ENCODE results near the gene HBS1L.

Gene HBS1L

GRCh38 chr6:134918418-134918961, 136.1 kb downstream of the HBS1L start:
- Histone ChIP-seq H4K8ac (ENCODE audit: low read depth, low read length) (no peak overlapping the region), H3K4me3 (ENCODE audit: low read length) (no peak overlapping the region), H2BK5ac (ENCODE audit: low read length) (no peak overlapping the region), H3K23ac (ENCODE audit: low read length) (no peak overlapping the region), H3K4me2 (ENCODE audit: low read length) (no peak overlapping the region), H3K4me1 (ENCODE audit: control insufficient read depth, low read depth, low read length) (no peaks in the 10 kb centered on the region), H3K9ac (ENCODE audit: low read length) (no peak overlapping the region), H3K27ac (ENCODE audit: low read depth, low read length) (no peak overlapping the region), H3K79me1 (ENCODE audit: low read length) (no peaks in the 10 kb centered on the region), H3K36me3 (ENCODE audit: control insufficient read depth, insufficient read depth, low read length) (no peaks in the 10 kb centered on the region), H3K18ac (ENCODE audit: low read length) (no peak overlapping the region), H4K5ac (ENCODE audit: low read length) (no peak overlapping the region), H3K27me3 (ENCODE audit: insufficient read depth, low read length, poor library complexity) (no peaks in the 10 kb centered on the region), H2AK5ac (ENCODE audit: low read length) (no peak overlapping the region), H3K4ac (ENCODE audit: low read depth, low read length) (no peak overlapping the region), H3K56ac (ENCODE audit: low read length) (no peak overlapping the region), H2BK120ac (ENCODE audit: low read depth, low read length) (no peak overlapping the region), H3K79me2 (ENCODE audit: control insufficient read depth, insufficient read depth, low read length) (no peaks in the 10 kb centered on the region), H2BK15ac (replicated peaks; ENCODE audit: low read depth) (no peak overlapping the region)
- no peak for DNase-seq
- WGBS (ENCODE audit: extremely low coverage, insufficient coverage, low lambda C conversion rate), result no CpG with 5 or more reads among the region's 17 CpGs

- Histone ChIP-seq H2BK120ac (ENCODE audit: low read depth, low read length) (no peak overlapping the region), H3K4ac (ENCODE audit: low read depth, low read length) (no peak overlapping the region), H4K8ac (ENCODE audit: low read depth, low read length) (no peak overlapping the region), H3K79me1 (ENCODE audit: low read length) (no peaks in the 10 kb centered on the region), H2BK15ac (replicated peaks; ENCODE audit: low read depth) (no peak overlapping the region), H3K9ac (ENCODE audit: low read length) (no peak overlapping the region), H2AK5ac (ENCODE audit: low read length) (no peak overlapping the region), H3K4me3 (ENCODE audit: low read length) (no peak overlapping the region), H2BK5ac (ENCODE audit: low read length) (no peak overlapping the region), H3K56ac (ENCODE audit: low read length) (no peak overlapping the region), H3K18ac (ENCODE audit: low read length) (no peak overlapping the region), H3K27ac (ENCODE audit: low read depth, low read length) (no peak overlapping the region), H3K4me2 (ENCODE audit: low read length) (no peak overlapping the region), H3K79me2 (ENCODE audit: control insufficient read depth, insufficient read depth, low read length) (no peaks in the 10 kb centered on the region), H3K23ac (ENCODE audit: low read length) (no peak overlapping the region), H3K27me3 (ENCODE audit: insufficient read depth, low read length, poor library complexity) (no peaks in the 10 kb centered on the region), H3K4me1 (ENCODE audit: control insufficient read depth, low read depth, low read length) (no peaks in the 10 kb centered on the region), H3K36me3 (ENCODE audit: control insufficient read depth, insufficient read depth, low read length) (no peaks in the 10 kb centered on the region), H4K5ac (ENCODE audit: low read length) (no peak overlapping the region)
- no peak for DNase-seq
- no CpG with 5 or more reads among the region's 1 CpG for WGBS (ENCODE audit: extremely low coverage, insufficient coverage, low lambda C conversion rate)
These were observed 143.1 kb downstream of the HBS1L start for GRCh38 chr6:134911547-134911946.

GRCh38 chr6:134910593-134910935, 144.1 kb downstream of the HBS1L start:
- H3K27me3 ChIP-seq (ENCODE audit: insufficient read depth, low read length, poor library complexity), result no peaks in the 10 kb centered on the region
- no peaks in the 10 kb centered on the region for H3K79me1 ChIP-seq (ENCODE audit: low read length)
- H3K18ac ChIP-seq (ENCODE audit: low read length), result no peak overlapping the region
- H4K8ac ChIP-seq (ENCODE audit: low read depth, low read length), result no peak overlapping the region
- H4K5ac ChIP-seq (ENCODE audit: low read length), result no peak overlapping the region
- no peak overlapping the region for H2BK5ac ChIP-seq (ENCODE audit: low read length)
- no peaks in the 10 kb centered on the region for H3K79me2 ChIP-seq (ENCODE audit: control insufficient read depth, insufficient read depth, low read length)
- no peak for DNase-seq
- no peaks in the 10 kb centered on the region for H3K36me3 ChIP-seq (ENCODE audit: control insufficient read depth, insufficient read depth, low read length)
- H3K27ac ChIP-seq (ENCODE audit: low read depth, low read length), result no peak overlapping the region
- H3K4me1 ChIP-seq (ENCODE audit: control insufficient read depth, low read depth, low read length), result no peaks in the 10 kb centered on the region
- H3K4me2 ChIP-seq (ENCODE audit: low read length), result no peak overlapping the region
- H3K4ac ChIP-seq (ENCODE audit: low read depth, low read length), result no peak overlapping the region
- H3K56ac ChIP-seq (ENCODE audit: low read length), result no peak overlapping the region
- H2AK5ac ChIP-seq (ENCODE audit: low read length), result no peak overlapping the region
- no peak overlapping the region for H3K23ac ChIP-seq (ENCODE audit: low read length)
- no peak overlapping the region for H2BK15ac ChIP-seq (replicated peaks; ENCODE audit: low read depth)
- no peak overlapping the region for H3K9ac ChIP-seq (ENCODE audit: low read length)
- H3K4me3 ChIP-seq (ENCODE audit: low read length), result no peak overlapping the region
- no peak overlapping the region for H2BK120ac ChIP-seq (ENCODE audit: low read depth, low read length)
- WGBS (ENCODE audit: extremely low coverage, insufficient coverage, low lambda C conversion rate), result no CpG with 5 or more reads among the region's 1 CpG

Data from mesendoderm (in vitro differentiated cells).